DMS53 treated with DMSO at 0.1 percent for 48 hours (cell line): ENCODE measurements around the gene STXBP6.
"Not testable (repeated sequence)": the region's sequence is repeated elsewhere in the genome, so short reads cannot be mapped to it uniquely, and the experiment has no call there.

Experiments used
- DNase-seq: peaks from one replicate; lab custom pipeline; 2025; ENCODE audit not compliant: unreplicated experiment; lab: John Stamatoyannopoulos, UW

STXBP6 gene

DNA sequence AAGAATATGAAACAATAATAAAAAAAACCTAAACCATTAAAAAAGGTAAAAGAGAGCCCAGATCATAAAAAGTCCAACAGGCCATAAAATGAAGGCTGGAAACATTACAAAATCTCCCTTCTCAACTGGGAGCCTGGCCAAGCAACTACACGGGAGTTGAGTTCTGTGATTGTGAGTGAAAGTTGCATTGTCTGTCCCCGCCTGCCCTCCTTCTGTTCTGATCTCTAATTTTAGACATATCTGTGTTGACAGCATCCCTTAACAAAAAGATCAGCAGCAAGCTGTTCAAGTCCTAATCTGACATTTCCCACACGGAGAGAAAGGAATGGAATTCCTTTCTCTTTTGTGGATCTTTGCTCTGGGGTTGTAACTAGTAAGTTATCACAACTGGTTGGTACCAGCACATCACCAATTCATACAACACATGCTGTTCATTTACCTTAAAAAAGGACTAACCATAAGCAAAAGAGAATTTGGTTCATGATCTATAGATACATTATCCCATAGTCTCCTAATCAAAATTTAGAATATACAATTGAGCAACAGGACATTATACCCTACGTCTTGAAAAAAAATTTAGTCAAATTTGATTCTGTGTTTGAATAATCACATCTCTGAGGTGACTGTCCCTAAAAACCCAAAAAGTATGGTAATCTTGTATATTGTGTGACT is 210.9 kb downstream of the STXBP6 start:
- no peak for DNase-seq

DNA sequence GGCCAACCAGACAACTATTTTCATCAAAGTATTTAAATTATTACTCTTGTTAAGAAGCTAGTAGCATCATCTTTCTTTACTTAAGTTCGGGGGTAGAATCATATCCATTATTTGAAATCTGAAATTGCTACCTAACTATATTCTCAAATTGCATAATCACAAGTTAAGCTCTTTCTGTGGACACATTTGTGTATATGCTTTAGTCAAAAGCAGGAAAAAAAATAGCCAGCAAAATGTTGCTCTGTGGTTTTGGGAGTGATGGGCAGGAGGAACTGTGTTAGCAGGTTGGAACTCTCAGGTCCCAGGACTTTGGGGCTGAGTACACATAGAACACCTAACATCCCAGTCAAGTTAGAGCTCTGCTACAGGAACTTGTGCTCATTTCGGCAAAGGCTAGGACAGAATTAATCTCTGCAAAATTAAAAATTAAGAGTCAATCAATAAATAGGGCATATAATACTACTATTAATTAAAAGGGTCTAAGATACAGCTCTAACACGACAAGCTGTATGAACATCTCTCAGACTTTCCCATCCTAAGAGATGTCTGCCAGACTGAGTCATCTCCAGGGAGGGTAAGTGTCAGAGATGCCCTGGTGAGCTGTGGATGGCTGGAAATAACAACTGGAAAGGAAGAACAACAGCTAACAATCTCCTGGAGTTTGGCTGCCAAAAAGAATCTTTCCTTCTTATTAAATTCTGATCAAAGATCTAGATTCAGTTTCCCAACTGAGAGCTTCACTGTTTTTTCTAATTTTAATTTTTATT is 212.5 kb downstream of the STXBP6 start:
- no peak for DNase-seq

DNA sequence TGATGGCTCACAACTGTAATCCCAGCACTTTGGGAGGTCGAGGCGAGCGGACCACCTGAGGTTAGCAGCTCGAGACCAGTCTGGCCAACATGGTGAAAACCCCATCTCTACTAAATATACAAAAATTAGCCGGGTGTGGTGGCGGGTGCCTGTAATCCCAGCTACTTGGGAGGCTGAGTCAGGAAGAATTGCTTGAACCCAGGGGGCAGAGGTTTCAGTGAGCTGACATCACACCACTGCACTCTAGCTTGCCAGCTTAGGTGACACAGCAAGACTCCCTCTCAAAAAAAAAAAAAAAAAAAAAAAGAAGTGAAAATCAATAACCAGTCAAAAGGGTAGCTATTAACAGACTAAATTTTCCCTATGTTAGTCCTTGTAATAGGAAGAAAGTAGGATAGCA is 213.6 kb downstream of the STXBP6 start:
- not testable (repeated sequence) for DNase-seq

DNA sequence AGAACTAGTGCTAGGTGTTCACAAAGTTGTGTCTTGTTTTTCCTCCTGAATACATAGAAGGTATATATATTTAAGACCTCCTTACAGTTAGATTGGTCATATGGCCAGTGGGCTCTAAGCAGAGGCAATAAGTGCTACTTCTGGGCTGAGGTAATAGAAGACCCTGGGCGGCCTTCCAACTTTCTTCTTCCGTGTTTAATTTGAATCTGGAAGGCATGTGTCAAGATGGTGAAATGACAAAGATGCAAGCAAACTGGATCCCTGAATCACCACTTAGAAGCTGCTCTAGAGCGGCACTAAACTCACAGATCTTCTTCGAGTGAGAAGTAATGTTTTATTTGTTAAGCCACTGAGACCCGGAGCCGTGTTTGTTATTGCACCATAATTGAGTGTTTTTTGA is 215.0 kb downstream of the STXBP6 start:
- no peak for DNase-seq

DNA sequence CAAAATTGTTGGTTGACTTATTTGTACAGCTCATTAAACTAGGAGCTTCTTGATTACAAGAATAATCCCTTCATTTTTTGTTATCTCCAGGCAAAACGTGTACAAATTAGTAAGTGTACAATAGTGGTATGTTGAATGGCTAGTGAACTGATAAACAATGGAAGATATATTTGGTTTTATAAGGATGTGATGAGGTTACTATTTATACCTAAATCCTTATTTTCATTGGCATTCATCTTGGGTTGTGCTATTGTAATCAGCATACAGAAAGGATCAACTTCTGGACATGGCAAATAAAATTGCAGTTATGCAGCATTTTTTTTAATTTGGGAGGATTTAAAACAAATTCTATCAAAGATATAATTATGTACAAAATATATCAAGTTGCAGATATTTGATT is 216.6 kb downstream of the STXBP6 start:
- no peak for DNase-seq

DNA sequence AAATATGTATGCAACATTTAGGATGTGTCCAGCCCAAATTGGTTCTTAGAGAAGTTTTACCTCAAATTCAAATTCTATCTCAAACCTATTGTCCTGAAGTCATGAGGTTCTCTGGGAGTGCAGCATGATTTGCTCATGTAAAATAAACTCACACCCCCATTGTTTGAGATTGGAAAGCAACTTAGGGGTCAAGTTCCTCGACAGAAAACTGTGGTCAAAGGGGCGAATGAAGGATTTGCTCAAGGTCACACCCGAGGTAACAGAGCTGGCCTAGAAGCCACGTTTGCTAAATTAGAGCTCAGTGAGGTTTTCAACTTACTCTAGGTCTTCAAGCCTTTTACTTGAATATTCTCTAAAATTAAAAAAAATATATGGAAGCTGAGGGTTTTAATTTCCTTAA is 218.3 kb downstream of the STXBP6 start:
- DNase-seq = no peak

DNA sequence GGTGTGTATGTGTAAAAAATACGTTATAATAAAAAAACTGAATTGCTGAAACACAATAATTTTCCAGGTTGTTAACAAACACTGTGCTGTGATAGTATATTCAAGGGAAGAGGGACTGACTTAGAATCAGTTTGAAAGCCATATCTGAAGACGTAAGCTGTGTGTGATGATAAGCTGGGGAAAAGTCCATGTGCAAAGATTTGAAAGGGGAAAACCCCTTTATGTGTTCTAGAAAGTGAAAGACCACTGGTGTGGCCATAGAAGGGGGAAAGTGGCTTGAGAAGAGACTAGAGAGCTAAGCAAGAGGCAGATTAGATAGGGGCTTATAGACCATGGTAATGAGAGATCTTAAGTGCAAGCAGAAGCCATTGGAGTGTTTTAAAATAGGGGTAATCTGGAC is 220.1 kb downstream of the STXBP6 start:
- no peak for DNase-seq

DNA sequence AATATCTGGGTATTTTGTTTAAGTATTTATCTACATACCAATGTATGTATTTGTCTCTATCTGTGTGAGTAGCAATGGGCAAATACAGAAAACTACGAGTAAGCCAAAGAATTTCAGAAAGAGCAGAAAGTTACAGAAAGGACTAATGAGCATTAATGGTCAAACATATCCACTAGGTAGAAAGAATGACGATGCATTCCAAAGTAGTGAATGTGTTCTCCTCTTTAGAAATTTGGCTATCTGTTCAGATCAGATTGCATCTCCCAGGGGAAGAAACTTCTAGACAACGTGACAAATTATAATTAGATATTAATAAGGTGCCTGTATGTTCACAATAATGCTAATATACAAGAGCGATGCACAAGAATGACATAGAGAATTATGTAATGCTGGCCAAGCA is 221.5 kb downstream of the STXBP6 start:
- no peak for DNase-seq

DNA sequence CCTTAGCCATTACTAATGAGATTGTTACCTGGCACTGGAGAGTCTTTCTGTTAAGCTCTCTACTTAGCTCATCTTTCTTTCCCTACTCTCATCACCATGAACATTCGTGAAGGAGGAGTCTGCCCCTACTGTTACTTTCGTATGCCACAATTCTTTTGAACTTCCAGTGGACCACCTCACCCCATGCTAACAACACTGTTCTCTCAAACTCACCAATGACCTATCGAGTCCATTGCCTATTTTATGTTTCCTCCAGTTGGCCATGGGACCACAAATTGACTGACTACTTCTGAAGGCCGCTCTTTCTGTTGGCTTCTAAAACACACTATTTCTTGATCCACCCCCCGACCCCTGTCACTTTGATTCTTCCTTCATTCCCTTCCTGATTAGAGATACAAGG is 223.6 kb downstream of the STXBP6 start:
- no peak for DNase-seq

DNA sequence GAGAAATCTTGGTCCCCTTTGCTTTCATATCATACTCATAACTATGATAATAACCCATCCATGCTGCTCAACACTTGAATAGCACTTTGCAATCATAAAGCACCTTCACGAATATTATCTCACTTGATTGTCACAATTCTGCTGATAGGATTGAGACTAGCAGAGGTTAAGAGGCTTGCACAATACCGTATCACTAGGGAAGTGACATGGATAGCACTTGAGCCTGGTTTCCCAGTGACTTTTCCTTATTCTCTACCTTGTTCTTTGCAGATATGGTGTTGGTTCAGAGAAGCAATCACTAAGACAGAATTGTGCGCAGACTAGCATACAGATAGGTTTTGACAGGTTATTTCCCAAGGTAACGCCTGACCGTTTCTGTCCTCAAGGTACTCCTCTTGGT is 229.3 kb downstream of the STXBP6 start:
- no peak for DNase-seq

DNA sequence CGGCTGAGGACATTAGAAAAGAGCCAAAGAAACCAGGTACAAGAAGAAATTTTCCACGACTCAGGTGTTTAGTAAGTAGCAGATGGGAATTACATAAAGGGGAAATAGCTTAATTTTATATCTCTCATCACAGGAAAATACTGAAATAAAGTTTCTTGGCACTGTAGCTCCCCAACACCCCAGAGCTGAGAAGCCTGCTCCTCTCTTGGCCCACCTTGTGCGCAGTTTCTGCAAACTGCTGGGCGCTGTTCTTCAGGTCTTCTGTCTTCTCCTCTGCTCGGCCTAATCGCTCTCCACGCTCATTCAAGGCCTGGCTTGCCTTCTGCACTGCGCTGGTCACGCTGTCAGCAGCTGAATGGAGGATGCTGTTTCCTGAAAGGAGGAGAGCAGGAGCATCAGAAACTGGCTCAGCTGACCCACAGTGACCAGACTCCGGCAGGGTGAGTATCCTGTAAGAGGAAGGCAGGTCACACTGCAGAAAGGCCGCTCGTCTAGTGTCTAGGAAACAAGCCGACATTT is 231.1 kb downstream of the STXBP6 start:
- DNase-seq = no peak

DNA sequence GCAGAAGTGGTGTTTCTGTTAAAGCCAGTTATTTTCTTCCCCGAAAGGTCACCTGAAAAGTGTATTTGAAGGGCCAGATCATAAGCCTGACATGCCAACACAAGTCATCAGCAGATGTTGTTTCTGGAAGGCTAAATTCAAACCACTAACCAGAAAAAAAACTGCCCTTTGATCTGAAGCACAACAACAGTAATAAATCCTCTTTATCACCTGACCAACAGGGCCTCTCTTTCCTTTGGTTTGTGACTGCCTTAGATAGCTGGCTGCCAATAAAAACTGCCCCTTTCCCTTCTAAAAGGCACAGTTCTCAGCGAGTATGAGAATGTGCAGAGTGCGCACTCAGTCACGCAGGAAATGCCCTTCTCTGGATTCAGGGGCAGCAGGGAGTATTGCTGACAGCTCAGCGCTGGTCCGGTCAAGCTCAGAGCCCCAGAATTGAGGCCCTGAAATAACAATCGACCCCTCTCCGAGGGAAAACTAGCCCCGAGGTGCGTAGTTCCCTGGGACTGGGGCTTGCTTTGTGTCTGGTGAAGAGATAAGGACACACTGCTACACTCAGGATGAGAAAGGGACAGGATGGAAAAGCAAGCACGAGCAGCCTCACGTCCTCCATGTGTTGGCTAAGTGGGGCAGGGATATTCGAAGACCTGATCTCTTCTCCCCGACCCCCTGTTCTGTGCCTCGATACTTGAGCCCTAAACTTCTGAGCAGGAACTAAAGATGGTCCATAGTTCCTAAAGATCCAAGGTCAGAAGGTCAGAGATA is 231.7 kb downstream of the STXBP6 start:
- DNase-seq = no peak

DNA sequence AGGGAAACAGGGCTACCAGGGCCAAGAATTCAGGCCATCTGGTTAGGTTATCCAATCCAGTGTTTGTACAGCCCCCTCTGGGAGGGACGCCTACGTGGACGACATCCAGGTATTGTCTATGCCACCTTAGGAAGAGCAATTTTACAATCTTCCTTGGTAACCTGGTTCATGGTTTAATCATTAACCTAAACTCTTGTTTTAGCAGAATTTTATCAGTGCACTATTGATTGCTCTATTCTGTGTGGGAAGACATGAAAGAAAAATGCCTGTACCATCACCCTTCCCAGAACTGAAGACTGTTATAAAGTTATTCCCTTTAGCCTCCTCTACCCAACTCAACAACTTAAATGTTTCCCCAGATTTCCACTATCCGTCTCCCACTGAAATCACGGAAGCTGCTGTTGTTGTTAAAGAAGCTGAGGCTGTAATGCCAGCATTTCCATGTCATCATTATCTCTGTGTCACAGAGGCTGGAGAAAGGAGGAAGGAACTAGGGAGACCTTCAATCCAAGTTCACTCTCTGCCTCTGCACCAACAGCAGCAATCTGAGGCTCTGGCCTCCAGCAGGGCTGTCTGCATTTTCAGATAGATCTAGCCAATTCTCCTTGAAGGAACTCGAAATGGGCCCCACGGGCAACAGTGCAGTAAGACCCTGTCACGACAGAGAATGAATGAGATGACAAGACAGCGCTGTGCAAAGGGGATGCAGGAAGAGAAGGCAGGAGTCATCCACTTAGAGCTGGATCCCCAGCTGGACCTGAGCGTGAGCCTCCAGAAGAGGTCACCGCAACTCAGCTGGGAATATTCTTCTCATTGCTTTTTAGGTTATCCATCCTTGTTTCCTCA is 232.5 kb downstream of the STXBP6 start:
- peak; percentile 35 for DNase-seq

DNA sequence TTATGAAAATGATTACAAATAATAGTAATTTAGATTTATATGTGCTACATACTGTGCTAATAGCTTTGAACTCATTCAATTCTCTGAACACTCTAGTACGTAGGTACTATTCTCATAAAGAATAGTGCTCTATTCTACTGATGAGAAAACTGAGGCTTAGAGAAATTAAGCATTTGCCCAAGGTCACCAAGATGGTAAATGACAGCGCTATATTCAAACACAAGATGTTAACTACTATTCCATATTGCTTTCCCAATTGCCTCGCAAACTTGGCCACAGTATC is 233.1 kb downstream of the STXBP6 start:
- no peak for DNase-seq

DNA sequence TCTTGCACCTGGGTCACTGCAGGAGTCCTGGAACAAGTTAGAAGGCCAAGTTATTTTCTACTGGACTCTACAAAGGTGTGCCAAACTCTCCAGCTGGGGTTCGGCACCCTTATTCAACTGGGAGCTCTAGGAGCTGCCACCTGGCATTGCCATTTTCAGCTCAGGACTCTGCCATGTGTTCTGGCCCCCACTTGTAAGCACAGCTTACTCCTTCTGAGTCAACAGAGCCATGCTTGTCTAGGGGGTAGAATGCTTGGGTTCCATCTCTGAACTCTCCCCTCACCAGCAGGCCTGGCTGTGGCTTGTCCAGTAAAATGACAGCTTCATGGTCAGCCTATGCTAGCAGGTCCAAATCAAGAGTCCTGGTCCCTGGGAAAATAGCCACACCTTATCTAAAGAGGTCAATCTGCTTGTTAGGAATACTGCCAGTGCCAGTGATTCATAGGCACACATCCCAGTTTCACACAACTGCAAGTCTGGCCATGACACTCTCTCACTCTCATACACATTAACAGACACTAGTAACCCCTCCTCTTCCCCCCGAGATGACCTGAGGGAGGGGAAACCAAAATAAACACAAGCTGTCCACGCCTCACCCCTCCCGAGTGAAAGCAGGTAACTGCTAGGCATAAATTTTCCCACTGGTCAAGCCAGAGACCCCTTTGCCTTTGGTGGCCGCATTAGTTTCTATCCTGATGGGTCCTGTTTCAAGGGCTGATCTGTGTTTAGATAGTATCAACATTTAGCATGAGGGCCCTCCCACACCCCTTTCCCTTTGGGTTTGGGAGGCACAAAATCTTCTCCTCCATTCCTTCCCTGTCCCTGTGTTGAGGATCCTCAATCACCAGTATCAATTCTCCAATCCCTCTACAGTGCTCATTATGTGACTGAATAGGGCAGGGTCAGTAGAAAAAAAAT is 233.7 kb downstream of the STXBP6 start:
- no peak for DNase-seq

DNA sequence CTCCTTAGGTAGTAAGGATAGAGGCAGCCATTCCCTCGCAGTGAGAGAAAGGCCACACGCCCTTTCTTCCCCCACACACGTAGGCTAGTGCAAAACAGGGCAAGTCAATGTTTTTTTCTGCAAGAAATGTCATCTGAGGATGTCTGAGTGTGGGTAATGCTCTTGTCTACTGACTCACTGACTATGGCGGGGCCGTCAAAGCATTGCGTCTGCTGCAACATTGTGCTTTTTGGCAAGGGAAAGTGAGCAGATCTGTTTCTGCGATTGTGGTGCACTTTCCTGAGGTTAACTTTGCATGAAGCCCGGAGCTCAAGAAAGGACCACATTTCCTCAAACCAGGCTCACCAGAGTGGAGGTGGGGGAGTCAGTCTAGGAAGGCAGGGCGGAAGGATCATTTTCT is 234.4 kb downstream of the STXBP6 start:
- DNase-seq = no peak

DNA sequence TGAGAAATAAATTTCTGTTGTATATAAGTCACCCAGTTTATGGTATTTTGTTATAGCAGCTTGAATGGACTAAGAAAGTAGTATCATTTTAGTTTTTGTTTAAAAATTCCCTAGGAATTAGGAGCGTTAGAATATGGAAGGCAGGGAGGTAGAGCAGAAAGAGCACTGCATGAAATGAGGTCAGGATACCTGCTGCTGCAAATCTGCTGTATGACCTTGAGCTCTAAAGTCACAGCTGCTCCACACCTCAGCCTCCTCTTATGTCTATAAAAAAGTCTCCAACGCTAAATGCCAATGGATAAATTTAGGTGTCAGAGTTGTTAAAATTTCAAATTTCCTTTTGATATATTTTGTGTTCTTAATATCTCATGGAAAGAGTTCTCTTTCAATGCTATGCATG is 235.0 kb downstream of the STXBP6 start:
- no peak for DNase-seq

DNA sequence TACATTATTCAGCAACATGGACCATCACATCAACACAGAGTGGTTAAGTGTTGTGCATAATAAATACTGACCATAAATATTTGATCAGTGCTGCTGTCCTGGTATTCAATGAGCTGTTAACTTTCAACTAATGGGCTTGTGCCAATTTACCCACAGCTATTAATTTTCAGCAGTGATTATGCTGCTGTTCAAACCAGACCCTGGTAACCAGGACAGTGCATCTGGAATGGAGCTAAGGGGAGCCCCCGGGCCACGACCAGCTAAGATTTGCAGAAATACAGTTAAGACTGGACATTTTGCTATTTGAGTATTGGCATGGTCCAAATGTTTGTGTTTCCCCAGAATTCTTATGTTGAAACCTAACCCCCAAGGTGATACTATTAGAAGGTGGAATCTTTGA is 235.6 kb downstream of the STXBP6 start:
- no peak for DNase-seq

DNA sequence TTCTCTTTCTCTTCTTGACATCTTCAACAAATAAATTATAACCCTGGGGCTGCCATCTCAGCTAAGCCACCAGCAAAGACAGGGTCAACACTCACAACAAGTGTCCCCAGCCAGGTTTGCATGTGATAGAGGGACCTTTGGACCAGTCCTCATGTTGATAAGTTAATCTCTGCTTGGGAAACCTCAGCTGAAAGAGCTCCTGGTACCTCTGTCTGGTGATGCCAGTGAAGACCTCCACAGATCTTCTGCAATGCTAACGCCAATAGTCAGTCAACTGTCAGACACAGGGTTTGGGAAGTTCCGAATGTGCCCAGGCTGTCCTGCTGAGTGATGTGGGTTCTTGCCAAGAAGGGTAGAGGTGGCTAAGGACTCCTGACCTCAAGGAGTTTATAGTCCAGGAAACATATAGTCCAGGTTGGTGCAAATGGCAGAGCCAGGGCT is 236.1 kb downstream of the STXBP6 start:
- DNase-seq = no peak
